GM18907 (cell line): ENCODE results near the gene TUBB8B.
"Not testable (repeated sequence)": the region's sequence is repeated elsewhere in the genome, so short reads cannot be mapped to it uniquely, and the experiment has no call there.

Experiments
- ATAC-seq: cut with Tn5 transposase; IDR thresholded peaks from one replicate; pipeline ENCODE4 v1.9.1; 2021; ENCODE audit warnings: mild to moderate bottlenecking, moderate library complexity; ENCODE audit not compliant: unreplicated experiment

The TUBB8B gene

DNA sequence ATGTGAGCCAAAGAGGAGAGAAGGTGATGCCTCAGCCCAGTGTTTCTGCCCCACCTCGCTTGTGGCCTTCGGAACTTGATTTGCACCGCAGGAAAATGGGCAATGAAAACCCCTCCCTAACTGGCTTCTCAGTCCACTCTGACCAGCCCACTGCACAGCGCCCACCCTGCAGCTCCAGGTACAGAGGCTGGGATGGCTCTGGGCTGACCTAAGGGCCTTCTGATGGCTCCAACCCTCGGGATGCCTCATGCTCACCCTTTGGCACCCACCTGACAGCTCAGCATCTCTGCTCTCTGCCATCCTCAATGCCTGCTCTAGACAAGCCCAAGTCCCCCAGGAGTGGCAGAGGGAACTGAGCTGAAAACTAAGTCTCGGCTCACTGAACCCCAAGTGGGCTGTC, 36.2 kb downstream of the TUBB8B start:
- ATAC-seq, result not testable (repeated sequence)

DNA sequence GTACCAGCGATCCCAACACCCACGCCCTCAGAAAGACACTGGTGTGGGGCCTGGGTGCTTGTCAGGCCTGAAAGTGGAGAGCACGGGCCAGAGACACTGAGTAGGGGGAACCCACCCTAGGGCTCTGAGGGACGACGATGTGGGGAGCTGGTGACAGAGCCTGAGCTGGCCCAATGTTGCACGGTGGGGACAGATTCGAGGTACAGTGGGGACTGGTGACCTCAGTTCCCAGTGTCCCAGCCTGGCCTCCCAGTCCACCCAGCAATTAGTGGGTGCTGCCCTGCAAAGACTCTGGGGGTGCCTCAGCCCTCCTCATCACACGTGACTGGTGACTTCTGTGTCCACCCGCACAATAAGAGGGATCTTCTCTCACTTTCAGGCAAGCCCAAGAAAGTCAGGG, 36.6 kb downstream of the TUBB8B start:
- ATAC-seq, result not testable (repeated sequence)

DNA sequence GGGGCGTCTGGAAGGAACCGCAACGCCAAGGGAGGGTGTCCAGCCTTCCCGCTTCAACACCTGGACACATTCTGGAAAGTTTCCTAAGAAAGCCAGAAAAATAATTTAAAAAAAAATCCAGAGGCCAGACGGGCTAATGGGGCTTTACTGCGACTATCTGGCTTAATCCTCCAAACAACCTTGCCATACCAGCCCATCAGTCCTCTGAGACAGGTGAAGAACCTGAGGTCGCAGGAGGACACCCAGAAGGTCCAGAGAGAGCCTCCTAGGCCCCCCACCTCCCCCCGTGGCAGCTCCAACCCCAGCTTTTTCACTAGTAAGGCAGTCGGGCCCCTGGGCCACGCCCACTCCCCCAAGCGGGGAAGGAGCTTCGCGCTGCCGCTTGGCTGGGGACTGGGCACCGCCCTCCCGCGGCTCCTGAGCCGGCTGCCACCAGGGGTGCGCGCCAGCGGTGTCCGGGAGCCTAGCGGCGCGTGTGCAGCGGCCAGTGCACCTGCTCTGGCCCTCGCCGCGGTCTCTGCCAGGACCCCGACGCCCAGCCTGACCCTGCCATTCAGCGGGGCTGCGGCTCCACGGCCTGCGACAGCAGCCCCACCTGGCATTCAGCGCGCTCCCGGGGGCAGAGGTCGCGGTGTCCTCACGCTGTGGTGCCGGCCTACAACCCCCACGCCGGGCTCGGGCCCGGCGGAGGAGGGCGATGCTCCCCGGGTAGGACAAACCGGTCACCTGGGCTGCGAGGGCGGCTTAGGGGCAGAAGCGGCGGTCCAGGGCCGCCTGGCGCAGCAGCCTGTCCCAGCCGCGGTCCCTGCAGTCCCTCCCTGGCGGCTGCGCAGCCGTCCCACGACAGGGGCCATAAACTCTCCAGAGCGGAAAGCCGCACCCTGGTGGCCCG, 37.8 kb downstream of the TUBB8B start:
- not testable (repeated sequence) for ATAC-seq

DNA sequence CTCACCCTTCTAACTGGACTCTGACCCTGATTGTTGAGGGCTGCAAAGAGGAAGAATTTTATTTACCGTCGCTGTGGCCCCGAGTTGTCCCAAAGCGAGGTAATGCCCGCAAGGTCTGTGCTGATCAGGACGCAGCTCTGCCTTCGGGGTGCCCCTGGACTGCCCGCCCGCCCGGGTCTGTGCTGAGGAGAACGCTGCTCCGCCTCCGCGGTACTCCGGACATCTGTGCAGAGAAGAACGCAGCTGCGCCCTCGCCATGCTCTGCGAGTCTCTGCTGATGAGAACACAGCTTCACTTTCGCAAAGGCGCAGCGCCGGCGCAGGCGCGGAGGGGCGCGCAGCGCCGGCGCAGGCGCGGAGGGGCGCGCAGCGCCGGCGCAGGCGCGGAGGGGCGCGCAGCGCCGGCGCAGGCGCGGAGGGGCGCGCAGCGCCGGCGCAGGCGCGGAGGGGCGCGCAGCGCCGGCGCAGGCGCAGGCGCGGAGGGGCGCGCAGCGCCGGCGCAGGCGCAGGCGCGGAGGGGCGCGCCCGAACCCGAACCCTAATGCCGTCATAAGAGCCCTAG, 38.7 kb downstream of the TUBB8B start:
- not testable (repeated sequence) for ATAC-seq

DNA sequence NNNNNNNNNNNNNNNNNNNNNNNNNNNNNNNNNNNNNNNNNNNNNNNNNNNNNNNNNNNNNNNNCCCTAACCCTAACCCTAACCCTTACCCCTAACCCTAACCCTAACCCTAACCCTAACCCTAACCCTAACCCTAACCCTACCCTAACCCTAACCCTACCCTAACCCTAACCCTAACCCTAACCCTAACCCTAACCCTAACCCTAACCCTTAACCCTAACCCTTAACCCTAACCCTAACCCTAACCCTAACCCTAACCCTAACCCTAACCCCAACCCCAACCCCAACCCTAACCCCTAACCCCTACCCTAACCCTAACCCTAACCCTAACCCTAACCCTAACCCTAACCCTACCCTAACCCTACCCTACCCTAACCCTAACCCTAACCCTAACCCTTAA, 39.5 kb downstream of the TUBB8B start:
- ATAC-seq, result not testable (repeated sequence)
